Measurements from ENCODE around the gene CYP27A1.

DNA sequence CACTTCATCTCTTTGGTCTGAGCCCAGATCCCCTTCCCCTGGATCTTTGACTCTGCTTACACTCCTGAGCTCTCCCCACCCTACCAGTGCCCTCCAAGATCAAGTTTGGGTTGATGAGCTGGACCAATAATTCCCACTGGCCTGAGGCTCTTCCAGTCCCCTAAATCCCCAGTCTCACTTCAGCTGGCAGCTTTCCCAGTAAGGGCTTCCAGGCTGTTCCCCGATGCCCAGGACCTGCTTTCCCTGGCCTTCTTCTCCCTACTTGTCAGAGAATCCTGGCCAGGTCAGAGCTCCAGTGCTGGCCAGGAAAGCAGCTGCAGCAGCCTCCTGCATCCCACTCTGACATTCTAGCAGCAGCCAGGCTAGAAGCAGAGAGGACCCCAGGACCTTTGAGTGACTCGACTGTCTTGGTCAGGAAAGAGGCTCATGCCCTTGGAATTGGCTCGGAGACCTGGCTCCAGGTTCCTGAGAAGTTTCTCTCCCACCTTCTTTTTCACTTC lies 81.1 kb downstream of the CYP27A1 start:
- no peak for TF ChIP-seq POLR2A (IDR thresholded peaks at IDR 0.05)
- TF ChIP-seq, protein P1, sequence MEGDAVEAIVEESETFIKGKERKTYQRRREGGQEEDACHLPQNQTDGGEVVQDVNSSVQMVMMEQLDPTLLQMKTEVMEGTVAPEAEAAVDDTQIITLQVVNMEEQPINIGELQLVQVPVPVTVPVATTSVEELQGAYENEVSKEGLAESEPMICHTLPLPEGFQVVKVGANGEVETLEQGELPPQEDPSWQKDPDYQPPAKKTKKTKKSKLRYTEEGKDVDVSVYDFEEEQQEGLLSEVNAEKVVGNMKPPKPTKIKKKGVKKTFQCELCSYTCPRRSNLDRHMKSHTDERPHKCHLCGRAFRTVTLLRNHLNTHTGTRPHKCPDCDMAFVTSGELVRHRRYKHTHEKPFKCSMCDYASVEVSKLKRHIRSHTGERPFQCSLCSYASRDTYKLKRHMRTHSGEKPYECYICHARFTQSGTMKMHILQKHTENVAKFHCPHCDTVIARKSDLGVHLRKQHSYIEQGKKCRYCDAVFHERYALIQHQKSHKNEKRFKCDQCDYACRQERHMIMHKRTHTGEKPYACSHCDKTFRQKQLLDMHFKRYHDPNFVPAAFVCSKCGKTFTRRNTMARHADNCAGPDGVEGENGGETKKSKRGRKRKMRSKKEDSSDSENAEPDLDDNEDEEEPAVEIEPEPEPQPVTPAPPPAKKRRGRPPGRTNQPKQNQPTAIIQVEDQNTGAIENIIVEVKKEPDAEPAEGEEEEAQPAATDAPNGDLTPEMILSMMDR (IDR thresholded peaks at IDR 0.05), result no peak
- no peak for TF ChIP-seq POLR2AphosphoS5 (IDR thresholded peaks at IDR 0.05)
